ENCODE measurements around the gene DAG1. TPM values are rescaled to one million over a fixed set of nuclear protein-coding genes. Genes with fewer than 3 reads are reported as not detected.

DAG1 gene
- total RNA-seq, result 10 to 100 TPM; 53.7 to 90.1 (median 55.7) TPM

DNA sequence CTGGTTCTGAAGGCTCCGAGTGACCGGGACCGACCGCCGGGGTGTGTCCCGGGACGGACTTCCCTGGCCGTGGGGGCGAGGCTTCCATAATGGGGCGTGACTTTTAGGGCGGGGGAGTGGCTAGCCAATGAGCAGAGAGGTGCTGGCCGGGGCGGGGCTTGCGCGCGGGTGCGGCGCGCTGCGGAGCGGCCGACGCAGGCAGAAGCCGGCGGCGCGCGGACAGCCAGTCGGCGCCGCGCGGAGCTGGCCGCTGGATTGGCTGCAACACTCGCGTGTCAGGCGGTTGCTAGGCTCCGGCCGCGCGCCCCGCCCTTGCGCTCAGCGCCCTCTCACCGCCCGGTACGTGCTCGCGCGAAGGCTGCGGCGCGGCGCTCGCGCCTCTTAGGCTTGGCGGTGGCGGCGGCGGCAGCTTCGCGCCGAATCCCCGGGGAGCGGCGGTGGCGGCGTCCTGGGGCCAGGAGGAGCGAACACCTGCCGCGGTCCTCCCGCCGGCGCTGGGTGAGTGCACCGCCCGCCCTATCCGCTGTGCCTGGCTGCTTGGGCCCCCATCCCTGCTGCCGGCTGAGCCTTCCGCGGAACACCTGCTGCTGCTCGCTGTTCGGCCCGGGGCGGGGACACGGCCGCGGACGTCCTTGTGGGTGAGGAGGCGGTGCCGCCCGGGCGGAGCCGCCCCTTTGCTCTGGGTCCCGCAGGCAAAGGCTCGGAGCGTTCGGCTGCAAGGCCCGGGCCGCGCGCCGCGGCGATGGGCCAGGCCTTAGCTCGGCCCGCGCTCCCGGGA is at the start of gene DAG1:
TSS of gene DAG1 (plus strand) at position 332 of the 778 bp plus-strand sequence. CDS start 40,268 bp downstream, outside the sequence.
- peak within 1 kb of the TSS; percentile 99 to 100 (median 100) for H3K27ac ChIP-seq
- in situ Hi-C loops (cut with MboI; ENCODE audit: low pct_ligation_motif_present in 1 of 4, low pct_unique_long_range_greater_than_20kb in 1 of 4, low sequenced_read_pairs in 3 of 4), result no loop called here
- WGBS, 2 donors (ENCODE audit: low coverage in 1 of 2), result 1% methylated on average over 33 of the region's 108 CpGs; no CpG with 5 or more reads in 1 of the 2 donors
- peak within 1 kb of the TSS; percentile 67 to 89 (median 77) for H3K4me3 ChIP-seq
- no peaks in the 10 kb centered on the region for H3K27me3 ChIP-seq
- peaks cover 22 to 42% (median 28%) of the 10 kb centered on the region in 4 donors for H3K4me1 ChIP-seq
- no peaks in the 10 kb centered on the region for H3K9me3 ChIP-seq
- H3K36me3 ChIP-seq, result no peaks in the 10 kb centered on the region
- peak; percentile 81 for TF ChIP-seq POLR2A (IDR thresholded peaks at IDR 0.05)
- no peak for TF ChIP-seq EP300 (IDR thresholded peaks at IDR 0.05; ENCODE audit: low read depth)
- TF ChIP-seq, protein P1, sequence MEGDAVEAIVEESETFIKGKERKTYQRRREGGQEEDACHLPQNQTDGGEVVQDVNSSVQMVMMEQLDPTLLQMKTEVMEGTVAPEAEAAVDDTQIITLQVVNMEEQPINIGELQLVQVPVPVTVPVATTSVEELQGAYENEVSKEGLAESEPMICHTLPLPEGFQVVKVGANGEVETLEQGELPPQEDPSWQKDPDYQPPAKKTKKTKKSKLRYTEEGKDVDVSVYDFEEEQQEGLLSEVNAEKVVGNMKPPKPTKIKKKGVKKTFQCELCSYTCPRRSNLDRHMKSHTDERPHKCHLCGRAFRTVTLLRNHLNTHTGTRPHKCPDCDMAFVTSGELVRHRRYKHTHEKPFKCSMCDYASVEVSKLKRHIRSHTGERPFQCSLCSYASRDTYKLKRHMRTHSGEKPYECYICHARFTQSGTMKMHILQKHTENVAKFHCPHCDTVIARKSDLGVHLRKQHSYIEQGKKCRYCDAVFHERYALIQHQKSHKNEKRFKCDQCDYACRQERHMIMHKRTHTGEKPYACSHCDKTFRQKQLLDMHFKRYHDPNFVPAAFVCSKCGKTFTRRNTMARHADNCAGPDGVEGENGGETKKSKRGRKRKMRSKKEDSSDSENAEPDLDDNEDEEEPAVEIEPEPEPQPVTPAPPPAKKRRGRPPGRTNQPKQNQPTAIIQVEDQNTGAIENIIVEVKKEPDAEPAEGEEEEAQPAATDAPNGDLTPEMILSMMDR (IDR thresholded peaks at IDR 0.05), result peak in 1 of 5 experiments; percentile 2
- TF ChIP-seq POLR2AphosphoS5 (IDR thresholded peaks at IDR 0.05), result peak; percentile 52 to 89 (median 78)
- DNase-seq, result peak; percentile 99
- intact Hi-C loops (cut with DNase I; ENCODE audit: low total_unique reads), result no loop called here

DNA sequence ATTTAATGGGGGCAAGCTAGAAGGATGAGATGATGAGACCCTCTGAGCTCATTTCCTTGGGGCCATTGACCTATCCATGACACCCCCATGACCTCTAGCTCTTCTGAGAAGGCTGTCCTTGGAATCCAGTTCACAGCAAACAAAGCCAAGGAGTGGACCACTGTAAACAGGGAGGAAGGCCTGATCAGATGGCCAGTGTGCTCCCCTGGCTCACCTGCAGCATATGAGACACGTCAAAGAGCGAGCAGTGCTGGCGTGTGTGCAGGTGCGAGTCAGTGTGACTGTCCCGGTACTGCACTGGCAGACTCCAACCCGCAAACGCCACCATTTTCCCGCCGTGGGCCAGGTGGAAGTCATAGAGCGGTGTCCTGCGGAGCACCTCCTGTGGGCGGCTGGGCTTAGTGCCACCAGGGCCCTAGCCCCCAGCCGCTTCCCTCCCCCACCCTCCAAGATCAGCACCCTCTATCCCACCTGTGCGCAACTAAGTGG is 48.1 kb upstream of the DAG1 start:
- H3K36me3 ChIP-seq, result no peaks in the 10 kb centered on the region
- intact Hi-C loops (cut with DNase I; ENCODE audit: low total_unique reads), result no loop called here
- H3K27ac ChIP-seq, result peak overlapping the region; percentile 41 to 58 (median 52)
- in situ Hi-C loops (cut with MboI; ENCODE audit: low pct_ligation_motif_present in 1 of 4, low pct_unique_long_range_greater_than_20kb in 1 of 4, low sequenced_read_pairs in 3 of 4), result no loop called here
- H3K4me1 ChIP-seq, result peaks cover 0 to 18% (median 14%) of the 10 kb centered on the region in 4 donors
- WGBS, 2 donors (ENCODE audit: low coverage in 1 of 2), result 61% methylated on average over 14 of the region's 14 CpGs; no CpG with 5 or more reads in 1 of the 2 donors
- H3K4me3 ChIP-seq, result peak overlapping the region; percentile 8 to 51 (median 31)
- no peak for TF ChIP-seq POLR2A (IDR thresholded peaks at IDR 0.05)
- TF ChIP-seq, protein P1 (IDR thresholded peaks at IDR 0.05), result no peak
- TF ChIP-seq EP300 (IDR thresholded peaks at IDR 0.05; ENCODE audit: low read depth), result no peak
- TF ChIP-seq POLR2AphosphoS5 (IDR thresholded peaks at IDR 0.05), result no peak
- no peaks in the 10 kb centered on the region for H3K27me3 ChIP-seq
- H3K9me3 ChIP-seq, result no peaks in the 10 kb centered on the region
- no peak for DNase-seq

DNA sequence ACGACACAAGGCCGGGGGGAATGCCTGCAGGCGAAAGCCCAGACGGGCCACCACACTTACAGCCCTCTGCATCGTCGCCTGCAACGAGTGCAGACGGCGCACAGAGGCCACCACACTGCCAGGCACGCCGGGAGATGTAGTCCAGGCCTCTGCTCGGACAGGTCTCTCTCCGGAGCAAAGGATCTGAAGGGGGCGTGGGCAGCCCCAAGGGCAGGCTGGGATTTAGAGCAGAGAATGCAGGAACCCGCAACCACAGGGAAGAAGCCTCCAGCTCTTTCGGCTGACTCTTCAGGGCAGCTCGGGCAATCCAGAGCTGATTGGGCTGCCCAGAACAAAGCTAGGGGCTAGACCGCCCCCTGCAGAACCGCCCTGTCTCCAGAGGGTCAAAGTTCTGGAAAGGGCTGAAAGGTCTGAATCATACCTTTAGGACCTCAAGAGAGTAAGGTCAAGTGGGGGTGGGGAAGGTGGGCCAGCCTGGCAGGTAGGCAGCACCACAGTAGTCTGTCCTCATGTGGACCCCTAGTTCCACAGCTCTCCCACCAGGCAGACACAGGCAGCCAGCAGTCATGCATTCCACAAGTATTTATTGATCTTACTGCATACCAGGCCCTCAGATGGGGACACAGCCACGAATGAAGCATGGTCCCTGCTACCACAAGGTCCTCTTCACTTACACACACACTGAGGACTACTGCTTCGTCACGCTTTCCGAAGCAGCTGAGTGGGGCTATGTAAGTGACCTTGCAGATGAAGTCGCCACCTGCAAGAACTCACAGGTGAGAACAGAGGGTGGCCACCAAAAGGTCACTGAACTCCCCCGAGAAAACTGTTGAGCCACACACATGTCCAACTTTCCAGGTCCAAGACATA is 47.5 kb upstream of the DAG1 start, which contains the start of gene AMT:
TSS of gene AMT (minus strand) at position 95 of the 870 bp plus-strand sequence. CDS start at position 72, 23 bp downstream.
- H3K4me1 ChIP-seq, result peaks cover 0 to 18% (median 14%) of the 10 kb centered on the region in 4 donors
- intact Hi-C loops (cut with DNase I; ENCODE audit: low total_unique reads) (no loop called here), in situ Hi-C loops (cut with MboI; ENCODE audit: low pct_ligation_motif_present in 1 of 4, low pct_unique_long_range_greater_than_20kb in 1 of 4, low sequenced_read_pairs in 3 of 4) (no loop called here)
- no peaks in the 10 kb centered on the region for H3K9me3 ChIP-seq
- no peaks in the 10 kb centered on the region for H3K27me3 ChIP-seq
- H3K36me3 ChIP-seq, result no peaks in the 10 kb centered on the region
- DNase-seq, result peak; percentile 61
- peak within 1 kb of the TSS; percentile 8 to 51 (median 31) for H3K4me3 ChIP-seq
- TF ChIP-seq POLR2AphosphoS5 (IDR thresholded peaks at IDR 0.05) (peak in 1 of 3 donors; percentile 25), EP300 (IDR thresholded peaks at IDR 0.05; ENCODE audit: low read depth) (no peak), POLR2A (IDR thresholded peaks at IDR 0.05) (peak; percentile 24)
- peak within 1 kb of the TSS; percentile 41 to 58 (median 52) for H3K27ac ChIP-seq
- WGBS, 2 donors (ENCODE audit: low coverage in 1 of 2), result 45% methylated on average over 25 of the region's 25 CpGs; no CpG with 5 or more reads in 1 of the 2 donors

DNA sequence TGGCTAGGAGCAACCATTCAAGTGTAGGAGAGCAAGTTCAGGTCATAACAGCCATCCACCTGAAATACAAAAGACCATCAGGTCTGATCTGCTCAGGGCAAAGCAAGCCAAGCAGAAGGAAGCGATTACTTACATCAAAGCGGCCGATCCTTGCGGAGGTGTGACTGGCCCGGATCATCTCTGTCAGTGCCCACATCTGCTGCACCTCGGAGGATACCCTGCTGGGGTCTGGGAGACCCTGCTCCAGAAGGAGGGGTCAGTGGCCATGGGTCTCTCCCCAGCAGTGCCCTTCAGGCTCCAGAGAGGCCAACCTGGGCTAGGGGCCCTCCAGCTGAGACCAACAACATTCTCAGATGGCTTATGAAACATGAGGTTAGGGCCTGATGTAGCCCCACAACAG is 45.3 kb upstream of the DAG1 start:
- Histone ChIP-seq H3K36me3 (no peaks in the 10 kb centered on the region), H3K27ac (no peak overlapping the region), H3K9me3 (no peaks in the 10 kb centered on the region), H3K27me3 (no peaks in the 10 kb centered on the region), H3K4me3 (no peak overlapping the region), H3K4me1 (peaks cover 0 to 24% (median 19%) of the 10 kb centered on the region in 4 donors)
- no peak for DNase-seq
- intact Hi-C loops (cut with DNase I; ENCODE audit: low total_unique reads) (no loop called here), in situ Hi-C loops (cut with MboI; ENCODE audit: low pct_ligation_motif_present in 1 of 4, low pct_unique_long_range_greater_than_20kb in 1 of 4, low sequenced_read_pairs in 3 of 4) (loop anchor here in 3 of 4 donors (25.0 kb wide), 2 partner anchors 88 to 263 kb away; partner anchors contain the start of genes CCDC71 (in 2 of the 3), KLHDC8B (in 2 of the 3) and USP4 (in 2 of the 3))
- 94% methylated on average over 6 of the region's 6 CpGs; no CpG with 5 or more reads in 1 of the 2 donors for WGBS, 2 donors (ENCODE audit: low coverage in 1 of 2)
- TF ChIP-seq EP300 (IDR thresholded peaks at IDR 0.05; ENCODE audit: low read depth) (no peak), POLR2AphosphoS5 (IDR thresholded peaks at IDR 0.05) (no peak), POLR2A (IDR thresholded peaks at IDR 0.05) (no peak)
- TF ChIP-seq, protein P1 (IDR thresholded peaks at IDR 0.05), result no peak

Measured in transverse colon (tissue), 4 donors.